H9 (cell line): Measurements from ENCODE around the gene STN1. TPM values are rescaled to one million over a fixed set of nuclear protein-coding genes. Genes with fewer than 3 reads are reported as not detected.

Experiments used
- DNase-seq: peaks from one replicate; pipeline ENCODE4 v3.0.0-alpha.2; 2017
- H2AFZ ChIP-seq: one replicate; pipeline ENCODE4 v1.6.1; 2013; ENCODE audit warnings: mild to moderate bottlenecking, low read length, control low read depth, moderate library complexity
- H2AK5ac ChIP-seq: 2 replicates; pipeline ENCODE4 v1.6.1; 2013; ENCODE audit warnings: low read length, control low read depth, mixed read lengths; ENCODE audit not compliant: insufficient read length
- H2BK120ac ChIP-seq: one replicate; pipeline ENCODE4 v1.6.1; 2013; ENCODE audit warnings: low read depth, mild to moderate bottlenecking, low read length, control low read depth, inconsistent platforms; ENCODE audit not compliant: poor library complexity, severe bottlenecking
- H2BK12ac ChIP-seq: 2 replicates; pipeline ENCODE4 v1.6.1; 2013; ENCODE audit warnings: low read length, control low read depth, mixed read lengths, low read depth; ENCODE audit not compliant: insufficient read length
- H2BK15ac ChIP-seq: 2 replicates; pipeline ENCODE4 v1.6.1; 2013; ENCODE audit warnings: low read depth, low read length, control low read depth
- H2BK20ac ChIP-seq: one replicate; pipeline ENCODE4 v1.6.1; 2013; ENCODE audit warnings: low read depth, mild to moderate bottlenecking, low read length, control low read depth, inconsistent platforms; ENCODE audit not compliant: poor library complexity, severe bottlenecking
- H2BK5ac ChIP-seq: 2 replicates; pipeline ENCODE4 v1.6.1; 2013; ENCODE audit warnings: low read length, control low read depth, mixed read lengths; ENCODE audit not compliant: insufficient read length
- H3K14ac ChIP-seq: 2 replicates; pipeline ENCODE4 v1.6.1; 2013; ENCODE audit warnings: low read length, control low read depth; ENCODE audit not compliant: insufficient read depth
- H3K18ac ChIP-seq: 2 replicates; pipeline ENCODE4 v1.6.1; 2013; ENCODE audit warnings: low read depth, mild to moderate bottlenecking, mixed read lengths, low read length, control low read depth; ENCODE audit not compliant: insufficient read length
- H3K23ac ChIP-seq: 2 replicates; pipeline ENCODE4 v1.6.1; 2013; ENCODE audit warnings: low read length, control low read depth, mixed read lengths, low read depth; ENCODE audit not compliant: insufficient read length
- H3K23me2 ChIP-seq: 2 replicates; pipeline ENCODE4 v1.6.1; 2013; ENCODE audit warnings: low read depth, mild to moderate bottlenecking, mixed read lengths, low read length, control low read depth; ENCODE audit not compliant: insufficient read length, poor library complexity, severe bottlenecking
- H3K27ac ChIP-seq: 2 replicates; pipeline ENCODE4 v1.5.1; 2013; ENCODE audit warnings: low read length, control low read depth, mixed read lengths, low read depth; ENCODE audit not compliant: insufficient read length
- H3K27me3 ChIP-seq: 2 replicates; pipeline ENCODE4 v1.6.1; 2013; ENCODE audit warnings: low read length, control low read depth, inconsistent platforms; ENCODE audit not compliant: insufficient read depth
- H3K4ac ChIP-seq: 2 replicates; pipeline ENCODE4 v1.6.1; 2013; ENCODE audit warnings: low read depth, mild to moderate bottlenecking, control low read depth, inconsistent platforms, low read length, moderate library complexity
- H3K4me1 ChIP-seq: 2 replicates; pipeline ENCODE4 v1.6.1; 2013; ENCODE audit warnings: low read length, control low read depth, inconsistent platforms; ENCODE audit not compliant: insufficient read depth
- H3K4me2 ChIP-seq: 2 replicates; pipeline ENCODE4 v1.6.1; 2013; ENCODE audit warnings: low read length, control low read depth, mixed read lengths; ENCODE audit not compliant: insufficient read length, insufficient read depth
- H3K56ac ChIP-seq: 2 replicates; pipeline ENCODE4 v1.6.1; 2013; ENCODE audit warnings: low read depth, mild to moderate bottlenecking, mixed read lengths, low read length, control low read depth; ENCODE audit not compliant: insufficient read length
- H3K79me1 ChIP-seq: 2 replicates; pipeline ENCODE4 v1.6.1; 2013; ENCODE audit warnings: low read depth, mild to moderate bottlenecking, moderate library complexity, low read length, control low read depth, inconsistent platforms; ENCODE audit not compliant: insufficient read depth, poor library complexity, severe bottlenecking
- H3K79me2 ChIP-seq: 2 replicates; pipeline ENCODE4 v1.6.1; 2013; ENCODE audit warnings: low read length, control low read depth, inconsistent platforms; ENCODE audit not compliant: insufficient read depth
- H3K9ac ChIP-seq: 2 replicates; pipeline ENCODE4 v1.6.1; 2013; ENCODE audit warnings: low read length, control low read depth, mixed read lengths; ENCODE audit not compliant: insufficient read length; ENCODE audit errors: extremely low read depth
- H3K9me3 ChIP-seq: one replicate; pipeline ENCODE4 v1.6.1; 2013; ENCODE audit warnings: low read depth, low read length, inconsistent platforms; ENCODE audit not compliant: control insufficient read depth
- H3T11ph ChIP-seq: one replicate; pipeline ENCODE4 v1.6.1; 2013; ENCODE audit warnings: mild to moderate bottlenecking, low read length, control low read depth, inconsistent platforms
- H4K20me1 ChIP-seq: one replicate; pipeline ENCODE4 v1.6.1; 2013; ENCODE audit not compliant: control insufficient read depth, insufficient read length, insufficient read depth
- H4K5ac ChIP-seq: 2 replicates; pipeline ENCODE4 v1.6.1; 2013; ENCODE audit warnings: low read depth, mild to moderate bottlenecking, mixed read lengths, low read length, control low read depth; ENCODE audit not compliant: insufficient read length
- H4K8ac ChIP-seq: replicated peaks from 2 replicates; pipeline ENCODE4 v1.6.1; 2013; ENCODE audit warnings: low read length, control low read depth, mixed read lengths, low read depth; ENCODE audit not compliant: insufficient read length
- H4K91ac ChIP-seq: 2 replicates; pipeline ENCODE4 v1.6.1; 2013; ENCODE audit warnings: low read depth, mild to moderate bottlenecking, moderate library complexity, mixed read lengths, low read length, control low read depth; ENCODE audit not compliant: insufficient read length
- H3K27ac Mint-ChIP-seq, 3 experiments: 2 replicates in 2 of 3; 3 replicates in 1 of 3; pipeline ENCODE4 v1.8.0; 2020 to 2021; ENCODE audit warnings: mixed read lengths in 3 of 3, mild to moderate bottlenecking in 1 of 3, moderate library complexity in 1 of 3
- H3K27me3 Mint-ChIP-seq: 2 replicates; pipeline ENCODE4 v1.8.0; 2021; ENCODE audit warnings: low read depth, mild to moderate bottlenecking, moderate library complexity, mixed read lengths
- H3K36me3 Mint-ChIP-seq, 3 experiments: 2 replicates in 2 of 3; 3 replicates in 1 of 3; pipeline ENCODE4 v1.8.0; 2020 to 2021; ENCODE audit warnings: low read depth in 3 of 3, mixed read lengths in 3 of 3; ENCODE audit not compliant: insufficient read depth in 1 of 3
- H3K4me1 Mint-ChIP-seq, 2 experiments: 2 replicates each; pipeline ENCODE4 v1.8.0; 2020; ENCODE audit warnings: mixed read lengths in 2 of 2
- H3K4me3 Mint-ChIP-seq, 2 experiments: 2 replicates in 1 of 2; 3 replicates in 1 of 2; pipeline ENCODE4 v1.8.0; 2020 to 2021; ENCODE audit warnings: mild to moderate bottlenecking in 2 of 2, mixed read lengths in 2 of 2, moderate library complexity in 1 of 2
- H3K9me3 Mint-ChIP-seq, 2 experiments: 2 replicates in 1 of 2; 3 replicates in 1 of 2; pipeline ENCODE4 v1.8.0; 2020; ENCODE audit warnings: mild to moderate bottlenecking in 2 of 2, mixed read lengths in 2 of 2, moderate library complexity in 1 of 2
- CTCF ChIP-seq: fragments of 200-600 bp; sonication (generic); conservative IDR thresholded peaks from 3 replicates; pipeline ENCODE4 v1.8.0; 2021; ENCODE audit warnings: antibody characterized with exemption, mild to moderate bottlenecking
- WGBS: extraction: QIAGEN DNeasy Blood & Tissue Kit; methylation state at CpG from one replicate; pipeline ENCODE4 v1.1.7; 2013; ENCODE audit warnings: missing lambda C conversion rate, low lambda C conversion rate, mixed read lengths; ENCODE audit not compliant: insufficient read length; ENCODE audit errors: extremely low coverage; 5-methylcytosine and 5-hydroxymethylcytosine counted together
- total RNA-seq: library from RNA; stranded (reverse); gene quantifications from 2 replicates; pipeline ENCODE4 v1.2.1, GENCODE V29; 2021

Gene STN1
- total RNA-seq, 1 experiment from 2014 or later, result 11.3 TPM

- Histone ChIP-seq H3K56ac (no peak overlapping the region), H3K27me3 (no peaks in the 10 kb centered on the region), H3K4me2 (no peak overlapping the region), H2BK15ac (no peak overlapping the region), H3K23ac (no peak overlapping the region), H3K4ac (no peak overlapping the region), H3K18ac (no peak overlapping the region), H2BK20ac (no peak overlapping the region), H3K4me1 (no peaks in the 10 kb centered on the region), H2AK5ac (no peak overlapping the region), H3K9ac (no peak overlapping the region), H3K9me3 (no peaks in the 10 kb centered on the region), H2BK5ac (no peak overlapping the region), H4K8ac (no peak overlapping the region), H2BK12ac (no peak overlapping the region), H3K23me2 (no peaks in the 10 kb centered on the region), H3K27ac (no peak overlapping the region), H4K5ac (no peak overlapping the region), H3K79me2 (no peaks in the 10 kb centered on the region), H4K20me1 (no peaks in the 10 kb centered on the region), H3K14ac (no peak overlapping the region), H4K91ac (no peak overlapping the region), H2AFZ (no peak overlapping the region), H2BK120ac (no peak overlapping the region), H3T11ph (no peak overlapping the region), H3K79me1 (no peaks in the 10 kb centered on the region)
- H3K36me3 Mint-ChIP-seq, result no peaks in the 10 kb centered on the region
- H3K4me1 Mint-ChIP-seq, result no peaks in the 10 kb centered on the region
- no peak overlapping the region for H3K4me3 Mint-ChIP-seq
- no peak for DNase-seq
- H3K9me3 Mint-ChIP-seq, result no peaks in the 10 kb centered on the region
- no CpG with 5 or more reads among the region's 2 CpGs for WGBS
- H3K27me3 Mint-ChIP-seq, result no peaks in the 10 kb centered on the region
- no peak overlapping the region for H3K27ac Mint-ChIP-seq
- no peak for TF ChIP-seq CTCF
These were observed 24.9 kb upstream of the STN1 start for GRCh38 chr10:103942866-103943265.
